ENCODE measurements around the gene POLR3H.

POLR3H gene

GRCh38 chr22:41557401-41558240 lies 13.4 kb upstream of the POLR3H start:
- H3K36me3 ChIP-seq (ENCODE audit: control insufficient read depth, low read length): no peaks in the 10 kb centered on the region
- H4K20me1 ChIP-seq (ENCODE audit: control insufficient read depth, insufficient read depth, low read depth, low read length): no peaks in the 10 kb centered on the region
- H3K79me2 ChIP-seq (ENCODE audit: control insufficient read depth, low read length): no peaks in the 10 kb centered on the region
- H3K4me2 ChIP-seq (ENCODE audit: low read length): no peak overlapping the region
- TF ChIP-seq CTCF (IDR thresholded peaks at IDR 0.05; ENCODE audit: low read depth, low read length, poor library complexity, severe bottlenecking) (no peak), EZH2phosphoT487 (IDR thresholded peaks at IDR 0.05; ENCODE audit: borderline replicate concordance, low read length) (no peak)
- no peaks in the 10 kb centered on the region for H3K4me1 ChIP-seq (ENCODE audit: control insufficient read depth, low read length)
- peaks cover 37% of the 10 kb centered on the region for H3K27me3 ChIP-seq (ENCODE audit: control insufficient read depth, low read length)
- no peaks in the 10 kb centered on the region for H3F3A ChIP-seq (ENCODE audit: control insufficient read depth, insufficient read depth)
- H3K9me3 ChIP-seq (ENCODE audit: control insufficient read depth, insufficient read depth, low read length): no peaks in the 10 kb centered on the region
- H3K4me3 ChIP-seq (ENCODE audit: low read length): no peak overlapping the region
- H3K27ac ChIP-seq (ENCODE audit: low read depth, low read length): no peak overlapping the region
- no peaks in the 10 kb centered on the region for H3K9me2 ChIP-seq (replicated peaks; ENCODE audit: control insufficient read depth, low read length)

- H3K27ac ChIP-seq (ENCODE audit: low read depth, low read length): no peak overlapping the region
- H3K27me3 ChIP-seq (ENCODE audit: control insufficient read depth, low read length): peaks cover 31% of the 10 kb centered on the region
- H3K4me2 ChIP-seq (ENCODE audit: low read length): no peak overlapping the region
- TF ChIP-seq CTCF (IDR thresholded peaks at IDR 0.05; ENCODE audit: low read depth, low read length, poor library complexity, severe bottlenecking) (no peak), EZH2phosphoT487 (IDR thresholded peaks at IDR 0.05; ENCODE audit: borderline replicate concordance, low read length) (no peak)
- no peaks in the 10 kb centered on the region for H3K9me3 ChIP-seq (ENCODE audit: control insufficient read depth, insufficient read depth, low read length)
- H3K9me2 ChIP-seq (replicated peaks; ENCODE audit: control insufficient read depth, low read length): no peaks in the 10 kb centered on the region
- H3K79me2 ChIP-seq (ENCODE audit: control insufficient read depth, low read length): no peaks in the 10 kb centered on the region
- no peaks in the 10 kb centered on the region for H3K4me1 ChIP-seq (ENCODE audit: control insufficient read depth, low read length)
- no peaks in the 10 kb centered on the region for H3F3A ChIP-seq (ENCODE audit: control insufficient read depth, insufficient read depth)
- H3K36me3 ChIP-seq (ENCODE audit: control insufficient read depth, low read length): no peaks in the 10 kb centered on the region
- H4K20me1 ChIP-seq (ENCODE audit: control insufficient read depth, insufficient read depth, low read depth, low read length): no peaks in the 10 kb centered on the region
- H3K4me3 ChIP-seq (ENCODE audit: low read length): no peak overlapping the region
Measured at GRCh38 chr22:41556561-41556960, 12.3 kb upstream of the POLR3H start.

- H3K9me2 ChIP-seq (replicated peaks; ENCODE audit: control insufficient read depth, low read length): no peaks in the 10 kb centered on the region
- H3K9me3 ChIP-seq (ENCODE audit: control insufficient read depth, insufficient read depth, low read length): no peaks in the 10 kb centered on the region
- peaks cover 20% of the 10 kb centered on the region for H3K27me3 ChIP-seq (ENCODE audit: control insufficient read depth, low read length)
- no peaks in the 10 kb centered on the region for H3K4me1 ChIP-seq (ENCODE audit: control insufficient read depth, low read length)
- H3K4me2 ChIP-seq (ENCODE audit: low read length): no peak overlapping the region
- H4K20me1 ChIP-seq (ENCODE audit: control insufficient read depth, insufficient read depth, low read depth, low read length): no peaks in the 10 kb centered on the region
- no peaks in the 10 kb centered on the region for H3K79me2 ChIP-seq (ENCODE audit: control insufficient read depth, low read length)
- H3K27ac ChIP-seq (ENCODE audit: low read depth, low read length): no peak overlapping the region
- TF ChIP-seq CTCF (IDR thresholded peaks at IDR 0.05; ENCODE audit: low read depth, low read length, poor library complexity, severe bottlenecking) (no peak), EZH2phosphoT487 (IDR thresholded peaks at IDR 0.05; ENCODE audit: borderline replicate concordance, low read length) (no peak)
- no peak overlapping the region for H3K4me3 ChIP-seq (ENCODE audit: low read length)
- no peaks in the 10 kb centered on the region for H3F3A ChIP-seq (ENCODE audit: control insufficient read depth, insufficient read depth)
- no peaks in the 10 kb centered on the region for H3K36me3 ChIP-seq (ENCODE audit: control insufficient read depth, low read length)
Measured at GRCh38 chr22:41555325-41555982, 11.2 kb upstream of the POLR3H start.
